Placental pericyte (primary cell): ENCODE measurements around the gene BSG. TPM values are rescaled to one million over a fixed set of nuclear protein-coding genes. Genes with fewer than 3 reads are reported as not detected.

ENCODE experiments used
- total RNA-seq: library from RNA; depleted of rRNA; stranded (reverse); fragments of >200 nt; gene quantifications from 2 replicates; pipeline ENCODE4 v1.2.3, GENCODE V29; 2012

The BSG gene
- total RNA-seq: 282 and 610 TPM in 2 replicates

DNA sequence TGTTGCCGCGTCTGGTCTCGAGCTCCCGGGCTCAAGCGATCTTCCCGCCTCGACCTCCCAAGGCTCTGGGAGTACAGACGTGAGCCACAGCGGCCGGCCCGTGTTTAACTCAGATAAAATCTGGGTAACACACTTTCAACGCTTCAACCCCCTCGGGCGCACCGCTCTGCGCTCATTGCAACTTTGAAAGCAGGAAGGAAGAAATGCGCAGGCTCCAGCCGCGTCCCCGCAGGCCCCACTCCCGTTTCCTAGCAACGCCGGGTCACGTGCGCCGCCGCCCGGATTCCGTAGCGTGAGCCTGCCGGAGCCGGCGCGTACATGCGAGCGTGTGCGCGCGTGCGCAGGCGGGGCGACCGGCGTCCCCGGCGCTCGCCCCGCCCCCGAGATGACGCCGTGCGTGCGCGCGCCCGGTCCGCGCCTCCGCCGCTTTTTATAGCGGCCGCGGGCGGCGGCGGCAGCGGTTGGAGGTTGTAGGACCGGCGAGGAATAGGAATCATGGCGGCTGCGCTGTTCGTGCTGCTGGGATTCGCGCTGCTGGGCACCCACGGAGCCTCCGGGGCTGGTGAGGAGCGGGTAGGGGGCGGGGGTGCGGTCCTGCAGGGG lies at the start of gene BSG:
TSS of gene BSG (plus strand) at position 457 of the 603 bp plus-strand sequence. CDS start at position 496, 39 bp downstream.

GRCh38 chr19:531753-532560 lies 40.4 kb upstream of the BSG start, which contains the start of gene CDC34:
CDC34 (plus strand) TSS chr19:531760; CDS start chr19:531932, 172 bp downstream.

DNA sequence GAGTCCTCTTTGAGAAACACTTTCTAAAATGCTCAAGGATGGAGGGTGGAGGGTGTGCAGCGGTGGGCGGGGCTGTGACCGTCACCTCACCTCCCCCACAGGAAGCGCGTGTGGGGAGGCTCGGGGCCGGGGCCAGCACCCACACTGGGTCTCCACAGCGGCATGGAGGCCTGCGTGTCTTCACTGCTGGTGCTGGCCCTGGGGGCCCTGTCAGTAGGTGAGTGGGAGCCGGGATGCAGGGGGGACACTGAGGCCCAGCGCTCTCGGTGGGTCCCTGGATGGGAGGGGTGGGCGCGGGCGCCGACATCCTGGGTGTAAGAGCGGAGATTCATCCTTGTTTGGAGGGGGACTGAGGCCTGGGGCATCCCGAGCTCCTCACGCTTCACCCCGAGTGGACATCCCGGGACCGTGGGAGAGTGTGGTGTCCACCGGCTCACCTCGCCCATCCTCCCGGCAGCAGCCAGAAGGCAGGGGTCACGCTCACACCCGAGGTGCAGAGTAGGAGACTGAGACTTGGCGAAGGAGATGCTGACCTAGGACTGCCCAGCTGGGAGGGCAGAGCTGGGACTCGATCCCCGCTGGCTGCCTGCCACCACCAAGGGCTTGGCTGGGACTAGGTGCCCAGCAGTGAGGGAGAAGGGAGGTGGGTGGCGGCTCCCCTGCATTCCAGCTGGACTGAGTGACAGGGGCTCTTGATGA lies 28.3 kb upstream of the BSG start, which contains the start of gene GZMM:
TSS of gene GZMM (plus strand) at position 144 of the 699 bp plus-strand sequence. CDS start at position 163, 19 bp downstream.

DNA sequence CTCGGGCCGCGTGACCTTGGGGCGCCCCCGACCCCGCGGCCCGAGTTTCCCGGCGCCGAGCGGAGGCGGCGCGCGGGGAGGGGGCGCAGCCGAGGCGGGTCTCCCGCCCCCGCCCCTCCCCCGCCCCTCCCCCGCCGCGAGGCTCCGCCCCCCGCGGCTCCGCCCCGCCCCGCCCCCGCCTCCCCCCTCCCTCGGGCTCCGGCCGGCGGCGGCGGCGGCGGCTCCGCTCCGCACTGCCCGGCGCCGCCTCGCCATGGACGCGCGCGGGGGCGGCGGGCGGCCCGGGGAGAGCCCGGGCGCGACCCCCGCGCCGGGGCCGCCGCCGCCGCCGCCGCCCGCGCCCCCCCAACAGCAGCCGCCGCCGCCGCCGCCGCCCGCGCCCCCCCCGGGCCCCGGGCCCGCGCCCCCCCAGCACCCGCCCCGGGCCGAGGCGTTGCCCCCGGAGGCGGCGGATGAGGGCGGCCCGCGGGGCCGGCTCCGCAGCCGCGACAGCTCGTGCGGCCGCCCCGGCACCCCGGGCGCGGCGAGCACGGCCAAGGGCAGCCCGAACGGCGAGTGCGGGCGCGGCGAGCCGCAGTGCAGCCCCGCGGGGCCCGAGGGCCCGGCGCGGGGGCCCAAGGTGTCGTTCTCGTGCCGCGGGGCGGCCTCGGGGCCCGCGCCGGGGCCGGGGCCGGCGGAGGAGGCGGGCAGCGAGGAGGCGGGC lies 17.4 kb downstream of the BSG start, which contains the start of gene HCN2:
TSS of gene HCN2 (plus strand) at position 189 of the 703 bp plus-strand sequence. CDS start at position 254, 65 bp downstream.

Other genes starting within 250 kb of the BSG start
- 18.6 and 27.2 TPM in 2 replicates for gene MIER2, start 227.8 kb upstream of the BSG start, total RNA-seq
- not detected in 2 replicates for gene C2CD4C, start 163.4 kb upstream of the BSG start, total RNA-seq
- 0.29 and 3.5 TPM in 2 replicates for gene SHC2, start 111.6 kb upstream of the BSG start, total RNA-seq
- 0.22 TPM in 1 of 2 replicates, not detected in the other for gene MADCAM1, start 76.1 kb upstream of the BSG start, total RNA-seq
- 42.2 and 48.8 TPM in 2 replicates for gene TPGS1, start 65.1 kb upstream of the BSG start, total RNA-seq
- 108 and 148 TPM in 2 replicates for gene CDC34, start 40.8 kb upstream of the BSG start, total RNA-seq
- 0.66 TPM in 1 of 2 replicates, not detected in the other for gene GZMM, start 28.5 kb upstream of the BSG start, total RNA-seq
- gene HCN2, start 17.3 kb downstream of the BSG start, total RNA-seq: 1.0 and 1.8 TPM in 2 replicates
- 20.6 and 35.2 TPM in 2 replicates for gene POLRMT, start 60.9 kb downstream of the BSG start, total RNA-seq
- not detected in 2 replicates for gene FGF22, start 67.3 kb downstream of the BSG start, total RNA-seq
- 52.7 and 82.6 TPM in 2 replicates for gene RNF126, start 90.6 kb downstream of the BSG start, total RNA-seq
- 98.0 and 117 TPM in 2 replicates for gene FSTL3, start 103.8 kb downstream of the BSG start, total RNA-seq
- gene PRSS57, start 122.9 kb downstream of the BSG start, total RNA-seq: not detected in 2 replicates
- gene PALM, start 136.3 kb downstream of the BSG start, total RNA-seq: 0.72 and 8.5 TPM in 2 replicates
- gene MISP, start 178.5 kb downstream of the BSG start, total RNA-seq: 0.14 and 0.22 TPM in 2 replicates
- gene PTBP1, start 224.9 kb downstream of the BSG start, total RNA-seq: 117 and 262 TPM in 2 replicates
- gene PLPPR3, start 249.4 kb downstream of the BSG start, total RNA-seq: 0.22 TPM in 1 of 2 replicates, not detected in the other